Coronary artery (tissue), 2 donors: ENCODE measurements around the gene NUDT13.

Experiments used
- DNase-seq: peaks from one replicate; pipeline ENCODE4 v3.0.0-alpha.2; 2017; ENCODE audit warnings: low spot score
- H3K27ac ChIP-seq, 2 donors: fragments of 200-600 bp; sonication (generic); one replicate each; pipeline ENCODE4 v1.5.1; 2016 to 2019
- H3K4me3 ChIP-seq: fragments of 200-600 bp; sonication (generic); 2 replicates; pipeline ENCODE4 v1.5.1; 2016; ENCODE audit warnings: mild to moderate bottlenecking, moderate library complexity
- CTCF ChIP-seq: fragments of 200-600 bp; sonication (generic); IDR thresholded peaks from one replicate; pipeline ENCODE4 v1.5.1; 2019; ENCODE audit warnings: antibody characterized with exemption

Gene NUDT13

GRCh38 chr10:73076360-73077183 is 33.7 kb upstream of the NUDT13 start:
- no peak for DNase-seq
- TF ChIP-seq CTCF, result no peak
- peak overlapping the region; percentile 49 for H3K4me3 ChIP-seq
- H3K27ac ChIP-seq, result peak overlapping the region; percentile 65 to 72

GRCh38 chr10:73079779-73080541 is 30.3 kb upstream of the NUDT13 start:
- Histone ChIP-seq H3K27ac (no peak overlapping the region), H3K4me3 (no peak overlapping the region)
- TF ChIP-seq CTCF, result no peak
- DNase-seq, result no peak

- peak overlapping the region in 1 of 2 donors; percentile 40 for H3K27ac ChIP-seq
- H3K4me3 ChIP-seq, result peak overlapping the region; percentile 52
- no peak for TF ChIP-seq CTCF
- no peak for DNase-seq
These were observed 27.0 kb upstream of the NUDT13 start for GRCh38 chr10:73083221-73083620.

GRCh38 chr10:73084209-73084608 is 26.0 kb upstream of the NUDT13 start:
- Histone ChIP-seq H3K4me3 (no peak overlapping the region), H3K27ac (no peak overlapping the region)
- DNase-seq, result no peak
- no peak for TF ChIP-seq CTCF

- DNase-seq, result no peak
- Histone ChIP-seq H3K4me3 (no peak overlapping the region), H3K27ac (no peak overlapping the region)
- TF ChIP-seq CTCF, result no peak
These were observed 23.4 kb upstream of the NUDT13 start for GRCh38 chr10:73086816-73087215.

GRCh38 chr10:73088304-73088703 is 22.0 kb upstream of the NUDT13 start:
- no peak overlapping the region for H3K27ac ChIP-seq
- no peak for TF ChIP-seq CTCF

More at GRCh38 chr10:73088304-73088703, 22.0 kb upstream of the NUDT13 start:
- H3K4me3 ChIP-seq, result no peak overlapping the region
- no peak for DNase-seq
